ENCODE data around the gene TRIM68.

DNA sequence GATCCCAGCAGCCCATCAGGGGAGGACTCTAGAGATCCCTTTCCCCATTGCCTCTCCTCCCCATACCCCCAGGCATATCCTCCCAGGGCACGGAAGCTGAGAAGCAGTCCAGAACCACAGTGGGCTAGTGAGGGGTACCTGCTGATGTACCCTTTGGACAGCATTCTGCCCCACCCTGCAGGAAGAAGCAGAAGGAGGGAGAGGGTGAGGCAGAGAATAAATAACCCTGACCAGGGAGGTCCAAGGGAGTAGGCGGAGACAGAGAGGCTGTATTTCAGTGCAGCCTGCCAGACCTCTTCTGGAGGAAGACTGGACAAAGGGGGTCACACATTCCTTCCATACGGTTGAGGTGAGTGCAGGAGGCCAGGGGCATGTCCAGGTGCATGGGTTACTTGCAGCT lies 35.7 kb upstream of the TRIM68 start, which contains the start of gene OR51E1:
- TF ChIP-seq, protein P1, sequence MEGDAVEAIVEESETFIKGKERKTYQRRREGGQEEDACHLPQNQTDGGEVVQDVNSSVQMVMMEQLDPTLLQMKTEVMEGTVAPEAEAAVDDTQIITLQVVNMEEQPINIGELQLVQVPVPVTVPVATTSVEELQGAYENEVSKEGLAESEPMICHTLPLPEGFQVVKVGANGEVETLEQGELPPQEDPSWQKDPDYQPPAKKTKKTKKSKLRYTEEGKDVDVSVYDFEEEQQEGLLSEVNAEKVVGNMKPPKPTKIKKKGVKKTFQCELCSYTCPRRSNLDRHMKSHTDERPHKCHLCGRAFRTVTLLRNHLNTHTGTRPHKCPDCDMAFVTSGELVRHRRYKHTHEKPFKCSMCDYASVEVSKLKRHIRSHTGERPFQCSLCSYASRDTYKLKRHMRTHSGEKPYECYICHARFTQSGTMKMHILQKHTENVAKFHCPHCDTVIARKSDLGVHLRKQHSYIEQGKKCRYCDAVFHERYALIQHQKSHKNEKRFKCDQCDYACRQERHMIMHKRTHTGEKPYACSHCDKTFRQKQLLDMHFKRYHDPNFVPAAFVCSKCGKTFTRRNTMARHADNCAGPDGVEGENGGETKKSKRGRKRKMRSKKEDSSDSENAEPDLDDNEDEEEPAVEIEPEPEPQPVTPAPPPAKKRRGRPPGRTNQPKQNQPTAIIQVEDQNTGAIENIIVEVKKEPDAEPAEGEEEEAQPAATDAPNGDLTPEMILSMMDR (IDR thresholded peaks at IDR 0.05): no peak
- TF ChIP-seq POLR2A (IDR thresholded peaks at IDR 0.05): no peak

All from Peyer's patch (tissue), 4 donors.